Chondrocyte (in vitro differentiated cells): ENCODE results near the gene CDCA4. TPM values are rescaled to one million over a fixed set of nuclear protein-coding genes. Genes with fewer than 3 reads are reported as not detected.

Source experiments
- DNase-seq: peaks from one replicate; pipeline ENCODE4 v3.0.0; 2021; ENCODE audit warnings: mixed read lengths, low spot score
- H3K27ac Mint-ChIP-seq: one replicate; pipeline ENCODE4 v1.8.0; 2021; ENCODE audit warnings: mild to moderate bottlenecking, moderate library complexity, mixed read lengths; ENCODE audit not compliant: unreplicated experiment
- H3K27me3 Mint-ChIP-seq: 2 replicates; pipeline ENCODE4 v1.8.0; 2021; ENCODE audit warnings: low read depth, mixed read lengths
- H3K36me3 Mint-ChIP-seq: 2 replicates; pipeline ENCODE4 v1.8.0; 2021; ENCODE audit warnings: low read depth, mixed read lengths
- H3K4me1 Mint-ChIP-seq: 2 replicates; pipeline ENCODE4 v1.8.0; 2021; ENCODE audit warnings: low read depth, mild to moderate bottlenecking, mixed read lengths
- H3K4me3 Mint-ChIP-seq: one replicate; pipeline ENCODE4 v1.8.0; 2021; ENCODE audit warnings: mild to moderate bottlenecking, moderate library complexity, mixed read lengths; ENCODE audit not compliant: unreplicated experiment
- H3K9me3 Mint-ChIP-seq: 2 replicates; pipeline ENCODE4 v1.8.0; 2021; ENCODE audit warnings: low read depth, mixed read lengths
- CTCF ChIP-seq: fragments of 200-600 bp; sonication (generic); IDR thresholded peaks from 2 replicates; pipeline ENCODE4 v1.5.0; 2021; ENCODE audit warnings: antibody characterized with exemption, mild to moderate bottlenecking, moderate library complexity
- total RNA-seq: library from RNA; stranded (reverse); gene quantifications from 3 replicates; pipeline ENCODE4 v1.2.1, GENCODE V29; 2021

The CDCA4 gene
- total RNA-seq, 1 donor from 2014 or later, result 18.0 TPM

GRCh38 chr14:105059925-105060565 lies 39.2 kb upstream of the CDCA4 start:
- H3K27ac Mint-ChIP-seq, result no peak overlapping the region
- peaks cover 6% of the 10 kb centered on the region for H3K27me3 Mint-ChIP-seq
- no peaks in the 10 kb centered on the region for H3K36me3 Mint-ChIP-seq
- DNase-seq, result no peak
- no peak overlapping the region for H3K4me3 Mint-ChIP-seq
- peaks cover 3% of the 10 kb centered on the region for H3K4me1 Mint-ChIP-seq
- no peak for TF ChIP-seq CTCF
- H3K9me3 Mint-ChIP-seq, result no peaks in the 10 kb centered on the region

DNA sequence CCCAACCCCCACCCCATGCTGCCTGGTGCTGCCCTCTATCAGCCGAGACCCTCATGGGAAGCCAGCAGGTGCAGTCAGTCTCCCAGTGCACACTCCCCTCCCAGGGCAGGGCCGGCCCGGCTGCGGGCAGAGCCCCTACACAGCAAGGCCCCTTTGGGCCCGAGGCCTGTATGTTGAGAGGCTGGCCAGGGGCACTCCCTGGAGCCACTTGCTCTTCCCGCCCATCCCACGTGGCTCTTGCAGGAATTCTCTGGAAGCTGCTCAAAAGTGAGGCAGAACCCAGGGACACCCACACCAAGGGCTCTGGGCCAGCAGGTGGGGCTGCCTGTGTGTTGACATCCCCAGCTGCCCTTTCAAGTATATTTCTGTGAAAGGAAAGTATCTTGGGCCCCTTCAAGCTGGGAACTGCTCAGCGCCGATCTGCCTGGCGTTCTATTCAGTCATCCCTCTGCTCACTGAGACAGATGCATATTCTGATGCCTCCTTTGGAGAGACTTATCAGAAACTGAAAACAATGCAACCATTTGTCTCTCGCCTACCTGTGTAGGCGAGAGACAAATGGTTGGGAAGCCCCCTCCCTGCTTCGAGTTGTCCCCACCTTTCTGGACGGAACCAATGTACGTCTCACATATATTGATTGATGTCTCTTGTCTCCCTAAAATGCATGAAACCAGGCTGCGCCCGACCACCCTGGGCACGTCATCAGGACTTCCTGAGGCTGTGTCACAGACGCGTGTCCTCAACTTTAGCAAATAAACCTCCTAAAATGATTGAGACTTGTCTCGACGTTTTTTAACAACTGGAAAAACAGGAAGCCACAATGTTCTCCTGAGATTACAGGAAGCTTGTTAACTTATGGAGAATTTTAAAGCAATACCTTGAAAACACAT lies 38.4 kb upstream of the CDCA4 start:
- no peak overlapping the region for H3K27ac Mint-ChIP-seq

GRCh38 chr14:105058521-105059034 lies 37.7 kb upstream of the CDCA4 start:
- DNase-seq, result no peak
- no peaks in the 10 kb centered on the region for H3K36me3 Mint-ChIP-seq
- H3K4me1 Mint-ChIP-seq, result peaks cover 3% of the 10 kb centered on the region
- no peak overlapping the region for H3K27ac Mint-ChIP-seq
- TF ChIP-seq CTCF, result no peak
- no peaks in the 10 kb centered on the region for H3K9me3 Mint-ChIP-seq
- H3K27me3 Mint-ChIP-seq, result peaks cover 6% of the 10 kb centered on the region
- H3K4me3 Mint-ChIP-seq, result no peak overlapping the region

More for the DNA sequence above, 38.4 kb upstream of the CDCA4 start:
- Mint-ChIP-seq H3K9me3 (no peaks in the 10 kb centered on the region), H3K4me1 (peaks cover 3% of the 10 kb centered on the region), H3K36me3 (no peaks in the 10 kb centered on the region), H3K4me3 (no peak overlapping the region), H3K27me3 (peaks cover 6% of the 10 kb centered on the region)
- TF ChIP-seq CTCF, result no peak
- DNase-seq, result no peak

GRCh38 chr14:105056303-105056831 lies 35.5 kb upstream of the CDCA4 start:
- peaks cover 3% of the 10 kb centered on the region for H3K4me1 Mint-ChIP-seq
- no peak for DNase-seq
- no peak for TF ChIP-seq CTCF
- no peak overlapping the region for H3K27ac Mint-ChIP-seq
- H3K27me3 Mint-ChIP-seq, result peaks cover 2% of the 10 kb centered on the region
- H3K36me3 Mint-ChIP-seq, result no peaks in the 10 kb centered on the region
- no peak overlapping the region for H3K4me3 Mint-ChIP-seq
- H3K9me3 Mint-ChIP-seq, result no peaks in the 10 kb centered on the region

- TF ChIP-seq CTCF, result no peak
- H3K4me3 Mint-ChIP-seq, result no peak overlapping the region
- no peaks in the 10 kb centered on the region for H3K9me3 Mint-ChIP-seq
- no peak overlapping the region for H3K27ac Mint-ChIP-seq
- H3K36me3 Mint-ChIP-seq, result no peaks in the 10 kb centered on the region
- DNase-seq, result no peak
- peaks cover 2% of the 10 kb centered on the region for H3K27me3 Mint-ChIP-seq
- H3K4me1 Mint-ChIP-seq, result peaks cover 3% of the 10 kb centered on the region
Observed at GRCh38 chr14:105055736-105056302, 34.9 kb upstream of the CDCA4 start.
